Measurements from ENCODE around the gene CMTM8.

DNA sequence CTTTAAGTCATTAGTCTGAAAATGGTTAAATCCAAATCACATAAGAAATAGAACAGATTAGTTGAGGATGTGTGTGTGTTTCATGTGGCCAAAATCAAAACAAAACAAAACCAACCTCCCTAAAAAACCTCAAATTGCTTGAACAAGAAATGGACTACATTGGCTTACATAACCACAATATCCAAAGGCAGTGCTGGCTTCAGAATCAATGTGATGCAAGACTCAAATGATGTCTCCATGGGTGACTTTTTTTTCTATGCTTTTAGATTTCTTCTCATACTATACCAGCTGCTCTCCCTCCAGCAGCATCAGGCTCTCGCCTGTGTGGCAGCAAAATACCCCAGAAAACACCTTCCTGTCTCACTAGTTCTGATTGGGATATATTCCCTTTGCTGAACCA lies 36.0 kb upstream of the CMTM8 start:
- TF ChIP-seq CTCF (IDR thresholded peaks at IDR 0.05) = no peak
- no peak for TF ChIP-seq ATF3 (CRISPR knock-in tag; conservative IDR thresholded peaks at IDR 0.05)
- TF ChIP-seq FOXJ3 (CRISPR knock-in tag; IDR thresholded peaks at IDR 0.05; ENCODE audit: borderline replicate concordance) = no peak
- no peak for TF ChIP-seq HMGA2 (CRISPR knock-in tag; IDR thresholded peaks at IDR 0.05)
- no peak for TF ChIP-seq ETV6 (CRISPR knock-in tag; IDR thresholded peaks at IDR 0.05)
- TF ChIP-seq, protein P1, sequence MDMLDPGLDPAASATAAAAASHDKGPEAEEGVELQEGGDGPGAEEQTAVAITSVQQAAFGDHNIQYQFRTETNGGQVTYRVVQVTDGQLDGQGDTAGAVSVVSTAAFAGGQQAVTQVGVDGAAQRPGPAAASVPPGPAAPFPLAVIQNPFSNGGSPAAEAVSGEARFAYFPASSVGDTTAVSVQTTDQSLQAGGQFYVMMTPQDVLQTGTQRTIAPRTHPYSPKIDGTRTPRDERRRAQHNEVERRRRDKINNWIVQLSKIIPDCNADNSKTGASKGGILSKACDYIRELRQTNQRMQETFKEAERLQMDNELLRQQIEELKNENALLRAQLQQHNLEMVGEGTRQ (CRISPR knock-in tag; IDR thresholded peaks at IDR 0.05) = no peak
- no peak for TF ChIP-seq TP53 (CRISPR knock-in tag; IDR thresholded peaks at IDR 0.05)
- TF ChIP-seq FOXP1 (CRISPR knock-in tag; IDR thresholded peaks at IDR 0.05; ENCODE audit: borderline replicate concordance) = no peak
- TF ChIP-seq, protein P2, sequence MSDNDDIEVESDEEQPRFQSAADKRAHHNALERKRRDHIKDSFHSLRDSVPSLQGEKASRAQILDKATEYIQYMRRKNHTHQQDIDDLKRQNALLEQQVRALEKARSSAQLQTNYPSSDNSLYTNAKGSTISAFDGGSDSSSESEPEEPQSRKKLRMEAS (CRISPR knock-in tag; IDR thresholded peaks at IDR 0.05) = no peak
- TF ChIP-seq, protein P3, sequence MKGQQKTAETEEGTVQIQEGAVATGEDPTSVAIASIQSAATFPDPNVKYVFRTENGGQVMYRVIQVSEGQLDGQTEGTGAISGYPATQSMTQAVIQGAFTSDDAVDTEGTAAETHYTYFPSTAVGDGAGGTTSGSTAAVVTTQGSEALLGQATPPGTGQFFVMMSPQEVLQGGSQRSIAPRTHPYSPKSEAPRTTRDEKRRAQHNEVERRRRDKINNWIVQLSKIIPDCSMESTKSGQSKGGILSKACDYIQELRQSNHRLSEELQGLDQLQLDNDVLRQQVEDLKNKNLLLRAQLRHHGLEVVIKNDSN (CRISPR knock-in tag; IDR thresholded peaks at IDR 0.05) = no peak
- no peak for TF ChIP-seq JUN (CRISPR knock-in tag; IDR thresholded peaks at IDR 0.05)
- TF ChIP-seq ESRRA (CRISPR knock-in tag; IDR thresholded peaks at IDR 0.05; ENCODE audit: borderline replicate concordance) = no peak
